Ovary (tissue), 3 donors: Measurements from ENCODE around the gene NCOA5.

ENCODE experiments used
- CTCF ChIP-seq, 3 donors: fragments of 450-650 bp in 2 of 3; fragments of 200-600 bp in 1 of 3; IDR thresholded peaks; one replicate each; pipeline versions ENCODE4 v1.5.1 to v1.8.0; 2016 to 2022; ENCODE audit warnings: antibody characterized with exemption in 3 of 3, mild to moderate bottlenecking in 1 of 3
- POLR2A ChIP-seq: fragments of 450-650 bp; IDR thresholded peaks from one replicate; pipeline ENCODE4 v1.6.1; 2017; ENCODE audit warnings: antibody characterized with exemption, mild to moderate bottlenecking, moderate library complexity
- donor health status: DM: no; HTN: no; CAD: no.

GRCh38 chr20:46021361-46022359 is 68.1 kb downstream of the NCOA5 start:
- TF ChIP-seq CTCF (IDR thresholded peaks at IDR 0.05) (no peak), POLR2A (no peak)
